ENCODE measurements around the gene MTUS2.

DNA sequence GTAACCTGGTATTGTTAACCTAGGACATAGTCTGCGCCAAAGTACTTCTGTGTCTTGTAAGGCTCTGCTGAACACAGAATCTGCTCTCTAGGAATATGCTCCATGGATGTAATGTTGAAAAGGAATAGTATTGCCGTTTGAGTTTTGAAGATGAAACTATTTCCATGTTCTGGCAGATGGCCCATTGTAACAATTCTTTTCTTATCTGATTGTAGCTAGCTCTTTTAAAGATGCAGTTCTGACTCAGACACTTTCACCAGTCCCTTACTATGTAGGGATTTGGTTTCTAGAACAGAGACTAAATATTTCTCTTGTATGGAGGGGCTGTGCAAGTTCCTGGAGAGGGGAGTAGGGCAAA is 185.6 kb downstream of the MTUS2 start:
- TF ChIP-seq, protein P1, sequence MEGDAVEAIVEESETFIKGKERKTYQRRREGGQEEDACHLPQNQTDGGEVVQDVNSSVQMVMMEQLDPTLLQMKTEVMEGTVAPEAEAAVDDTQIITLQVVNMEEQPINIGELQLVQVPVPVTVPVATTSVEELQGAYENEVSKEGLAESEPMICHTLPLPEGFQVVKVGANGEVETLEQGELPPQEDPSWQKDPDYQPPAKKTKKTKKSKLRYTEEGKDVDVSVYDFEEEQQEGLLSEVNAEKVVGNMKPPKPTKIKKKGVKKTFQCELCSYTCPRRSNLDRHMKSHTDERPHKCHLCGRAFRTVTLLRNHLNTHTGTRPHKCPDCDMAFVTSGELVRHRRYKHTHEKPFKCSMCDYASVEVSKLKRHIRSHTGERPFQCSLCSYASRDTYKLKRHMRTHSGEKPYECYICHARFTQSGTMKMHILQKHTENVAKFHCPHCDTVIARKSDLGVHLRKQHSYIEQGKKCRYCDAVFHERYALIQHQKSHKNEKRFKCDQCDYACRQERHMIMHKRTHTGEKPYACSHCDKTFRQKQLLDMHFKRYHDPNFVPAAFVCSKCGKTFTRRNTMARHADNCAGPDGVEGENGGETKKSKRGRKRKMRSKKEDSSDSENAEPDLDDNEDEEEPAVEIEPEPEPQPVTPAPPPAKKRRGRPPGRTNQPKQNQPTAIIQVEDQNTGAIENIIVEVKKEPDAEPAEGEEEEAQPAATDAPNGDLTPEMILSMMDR (conservative IDR thresholded peaks at IDR 0.05; ENCODE audit: low read depth, low read length), result no peak
- TF ChIP-seq EZH2 (IDR thresholded peaks at IDR 0.05; ENCODE audit: borderline replicate concordance, low read depth, low read length, poor library complexity, severe bottlenecking), result no peak
